ENCODE results near the gene SMIM1.

GRCh38 chr1:3740042-3740441, 32.5 kb upstream of the SMIM1 start:
- no peak for TF ChIP-seq EP300 (IDR thresholded peaks at IDR 0.05)
- no peak for TF ChIP-seq CTCF (IDR thresholded peaks at IDR 0.05)
- no peak for TF ChIP-seq POLR2A (IDR thresholded peaks at IDR 0.05)
